Left renal cortex interstitium (tissue), 4 donors: ENCODE results near the gene INPP5A. TPM values are rescaled to one million over a fixed set of nuclear protein-coding genes. Genes with fewer than 3 reads are reported as not detected.
"Not testable (repeated sequence)": the region's sequence is repeated elsewhere in the genome, so short reads cannot be mapped to it uniquely, and the experiment has no call there.

Experiments used
- DNase-seq, 4 donors: peaks; one replicate each; pipeline ENCODE4 v3.0.0-alpha.2; 2013; ENCODE audit warnings: low read depth in 4 of 4, low spot score in 2 of 4, missing footprints in 1 of 4
- polyA plus RNA-seq, 4 donors: library from polyadenylated mRNA; unstranded; fragments of 120-200 nt; gene quantifications; one replicate each; pipeline ENCODE4 v1.2.1, GENCODE V29; 2013; ENCODE audit not compliant: insufficient read length in 4 of 4

The INPP5A gene
- polyA plus RNA-seq, 4 donors, result 27.8 to 39.8 (median 34.4) TPM

- no peak for DNase-seq
Observed at GRCh38 chr10:132726951-132727350, 189.4 kb downstream of the INPP5A start.

GRCh38 chr10:132727411-132727810 lies 189.8 kb downstream of the INPP5A start:
- DNase-seq, result no peak

GRCh38 chr10:132728321-132728720 lies 190.7 kb downstream of the INPP5A start:
- DNase-seq, result no peak

DNA sequence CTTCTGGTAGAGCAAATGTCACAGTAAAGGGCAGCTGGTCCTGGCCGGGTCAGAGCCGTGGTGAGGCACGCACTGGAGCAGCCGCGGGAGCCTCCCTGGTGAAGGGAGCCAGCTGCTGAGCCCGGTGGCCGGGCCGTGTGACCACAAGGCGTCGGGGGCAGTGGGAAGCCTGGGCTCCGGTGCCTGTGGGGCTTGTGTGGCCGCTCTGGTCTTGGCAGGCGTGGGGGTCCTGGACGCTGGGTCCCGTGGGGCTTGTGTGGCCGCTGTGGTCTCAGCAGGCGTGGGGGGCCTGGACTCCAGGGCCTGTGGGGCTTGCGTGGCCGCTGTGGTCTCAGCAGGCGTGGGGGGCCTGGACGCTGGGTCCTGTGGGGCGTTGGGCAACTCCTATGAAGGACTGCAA lies 191.2 kb downstream of the INPP5A start:
- DNase-seq, result no peak

GRCh38 chr10:132729810-132730572 lies 192.4 kb downstream of the INPP5A start:
- DNase-seq, result no peak

DNA sequence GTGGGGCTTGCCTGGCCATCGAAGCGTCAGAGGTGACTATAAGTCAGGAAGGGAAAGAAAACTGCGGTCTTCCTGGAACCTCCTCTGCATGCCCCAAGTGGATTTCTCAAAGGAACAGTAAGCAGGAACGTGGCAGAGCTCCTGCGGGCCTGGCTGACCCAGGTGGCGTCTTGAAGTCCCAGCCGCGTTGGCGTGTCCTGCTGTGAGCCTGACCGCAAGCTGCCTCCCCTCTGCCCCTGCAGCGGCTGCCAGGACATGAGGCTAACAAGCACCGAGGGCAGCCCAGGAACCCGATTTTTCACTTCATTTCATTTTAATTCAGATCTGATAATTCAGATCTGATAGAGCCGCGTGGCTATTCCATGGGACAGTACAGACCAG lies 193.0 kb downstream of the INPP5A start:
- no peak for DNase-seq

DNA sequence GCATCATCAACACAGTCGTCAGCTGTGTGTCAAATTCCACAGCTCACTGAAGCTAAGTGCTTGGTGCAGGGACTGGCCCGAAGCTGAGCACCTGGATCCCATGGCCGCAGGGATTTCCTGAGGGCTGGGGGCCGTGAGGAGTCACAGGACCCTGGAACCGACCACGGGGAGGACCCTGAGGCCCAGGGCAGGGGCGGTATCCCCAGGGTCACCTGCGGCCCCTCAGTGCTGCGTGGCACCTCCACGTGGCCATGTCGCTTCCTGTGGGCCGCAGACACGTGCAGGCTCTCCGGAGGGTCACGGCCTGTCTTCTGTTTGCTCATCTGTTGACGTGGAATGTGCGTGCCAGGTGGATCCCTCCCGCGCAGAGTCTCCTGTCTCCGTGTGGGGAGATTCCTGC lies 194.9 kb downstream of the INPP5A start:
- DNase-seq, result no peak

GRCh38 chr10:132733926-132734325 lies 196.3 kb downstream of the INPP5A start:
- DNase-seq, result no peak

DNA sequence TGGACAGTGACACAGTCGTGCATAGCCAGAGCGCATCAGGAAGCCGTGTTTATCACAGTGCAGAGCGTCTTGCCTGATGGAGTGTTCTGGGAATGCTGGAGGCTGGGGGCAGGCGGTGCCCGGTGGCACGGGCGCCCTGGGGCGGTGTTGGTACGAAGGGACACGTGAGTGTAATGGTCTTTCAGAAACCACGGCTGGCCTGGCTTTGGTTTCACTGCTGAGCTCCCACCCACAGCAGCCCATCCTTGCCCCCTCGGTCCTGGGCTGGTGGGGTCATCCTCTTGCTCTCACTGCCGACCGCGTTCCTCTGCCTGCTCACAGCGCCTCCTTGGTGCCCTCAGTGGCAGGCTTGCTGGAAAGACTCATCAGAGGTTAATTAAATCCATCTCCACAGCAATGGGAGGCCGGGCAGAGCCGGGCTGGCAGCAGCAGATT lies 197.8 kb downstream of the INPP5A start:
- no peak for DNase-seq

GRCh38 chr10:132735923-132736391 lies 198.4 kb downstream of the INPP5A start:
- no peak for DNase-seq

- DNase-seq, result no peak
Observed at GRCh38 chr10:132737390-132738048, 199.9 kb downstream of the INPP5A start.

GRCh38 chr10:132738454-132739224 lies 201.1 kb downstream of the INPP5A start:
- no peak for DNase-seq

GRCh38 chr10:132739225-132739613 lies 201.6 kb downstream of the INPP5A start:
- DNase-seq, result no peak

DNA sequence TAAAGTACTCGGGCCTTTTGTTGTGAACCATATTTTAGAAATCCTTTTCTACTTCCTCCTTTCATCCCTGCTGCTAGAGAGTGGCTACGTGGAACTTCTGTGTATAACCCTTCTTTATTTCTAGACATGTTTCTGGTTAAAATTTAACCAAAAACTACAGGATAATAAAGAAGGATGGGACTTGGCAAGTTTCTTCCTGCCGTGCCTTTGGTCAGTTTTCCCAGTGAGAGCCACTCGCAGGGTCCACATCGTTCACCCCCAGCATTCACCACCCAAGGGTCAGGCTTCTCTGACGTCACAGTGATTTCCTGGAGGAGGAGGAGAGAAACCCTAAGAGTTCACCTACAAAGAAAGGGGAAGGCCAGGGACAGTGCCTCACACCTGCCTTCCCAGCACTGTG lies 203.0 kb downstream of the INPP5A start:
- no peak for DNase-seq

DNA sequence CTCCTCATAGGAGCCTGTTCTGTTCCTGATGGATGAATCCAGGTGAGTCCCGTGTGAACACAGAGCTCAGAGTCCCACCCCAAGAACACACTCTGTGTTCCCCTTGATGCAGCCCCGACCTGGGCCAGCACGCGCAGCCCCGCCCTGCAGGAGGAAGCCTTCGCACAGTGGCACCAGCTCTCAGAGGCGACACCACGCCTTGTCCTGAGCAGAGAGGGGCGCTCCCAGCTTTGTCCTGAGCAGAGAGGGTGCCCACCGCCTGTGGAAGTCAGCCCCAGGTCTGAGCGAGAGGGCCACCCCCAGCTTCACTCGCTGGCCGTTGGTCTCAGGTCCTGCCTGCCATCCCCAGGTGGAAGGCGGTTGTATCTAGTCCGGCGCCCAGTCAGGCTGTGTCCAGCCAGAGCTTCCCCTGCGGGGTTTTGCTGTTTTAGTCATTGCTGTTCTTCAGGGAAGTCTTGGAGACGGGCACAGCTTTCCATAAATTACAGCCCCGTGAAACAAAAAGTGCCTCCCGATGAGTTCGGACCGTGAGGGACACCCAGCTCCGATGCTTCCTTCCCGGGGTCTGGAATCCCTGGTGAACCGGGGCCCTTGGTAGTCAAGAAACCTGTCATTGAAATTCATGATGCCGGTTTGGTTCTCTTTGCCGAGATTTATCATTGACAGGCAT lies 204.7 kb downstream of the INPP5A start:
- no peak for DNase-seq

DNA sequence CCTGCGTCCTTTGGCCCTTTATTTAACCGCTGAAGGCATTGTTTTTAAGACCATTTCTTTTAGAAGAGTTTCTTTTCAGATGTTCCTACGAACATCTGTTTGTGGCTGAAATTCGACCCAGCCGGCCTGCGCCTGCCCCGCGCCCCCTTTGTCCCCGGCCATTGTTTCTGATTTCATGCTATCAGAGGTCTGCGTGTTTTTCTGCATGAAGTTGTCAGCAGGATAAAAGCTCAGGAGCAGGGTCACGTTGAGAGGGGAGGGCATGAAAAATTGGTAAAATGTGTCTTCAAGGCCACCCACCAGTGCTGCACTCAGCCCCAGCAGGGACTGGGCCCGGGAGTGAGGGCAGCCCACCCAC lies 205.2 kb downstream of the INPP5A start:
- DNase-seq, result no peak

DNA sequence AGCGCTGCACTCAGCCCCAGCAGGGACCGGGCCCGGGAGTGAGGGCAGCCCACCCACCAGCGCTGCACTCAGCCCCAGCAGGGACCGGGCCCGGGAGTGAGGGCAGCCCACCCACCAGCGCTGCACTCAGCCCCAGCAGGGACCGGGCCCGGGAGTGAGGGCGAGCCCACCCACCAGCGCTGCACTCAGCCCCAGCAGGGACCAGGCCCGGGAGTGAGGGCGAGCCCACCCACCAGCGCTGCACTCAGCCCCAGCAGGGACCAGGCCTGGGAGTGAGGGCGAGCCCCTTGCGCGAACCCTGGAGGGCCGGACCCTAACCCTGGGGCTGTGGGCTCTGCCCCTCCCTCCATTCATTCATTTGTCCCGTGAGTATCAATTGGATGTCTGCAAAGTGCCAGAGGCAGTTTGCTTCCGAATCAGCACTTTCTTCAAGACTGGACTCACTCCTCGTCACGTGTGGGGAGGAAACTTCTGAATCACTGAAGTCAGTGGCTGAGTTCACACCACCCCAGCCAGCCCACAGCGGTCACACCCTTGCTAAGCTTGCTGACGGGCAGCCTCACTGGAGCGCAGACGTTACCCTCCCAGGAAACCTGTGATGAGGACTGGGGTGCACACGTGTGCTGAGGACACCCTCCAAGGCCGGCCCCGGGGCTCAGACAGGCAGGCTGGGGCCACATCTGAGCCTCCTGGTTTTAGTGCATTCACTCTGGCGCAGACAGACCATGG lies 205.8 kb downstream of the INPP5A start:
- not testable (repeated sequence) for DNase-seq

DNA sequence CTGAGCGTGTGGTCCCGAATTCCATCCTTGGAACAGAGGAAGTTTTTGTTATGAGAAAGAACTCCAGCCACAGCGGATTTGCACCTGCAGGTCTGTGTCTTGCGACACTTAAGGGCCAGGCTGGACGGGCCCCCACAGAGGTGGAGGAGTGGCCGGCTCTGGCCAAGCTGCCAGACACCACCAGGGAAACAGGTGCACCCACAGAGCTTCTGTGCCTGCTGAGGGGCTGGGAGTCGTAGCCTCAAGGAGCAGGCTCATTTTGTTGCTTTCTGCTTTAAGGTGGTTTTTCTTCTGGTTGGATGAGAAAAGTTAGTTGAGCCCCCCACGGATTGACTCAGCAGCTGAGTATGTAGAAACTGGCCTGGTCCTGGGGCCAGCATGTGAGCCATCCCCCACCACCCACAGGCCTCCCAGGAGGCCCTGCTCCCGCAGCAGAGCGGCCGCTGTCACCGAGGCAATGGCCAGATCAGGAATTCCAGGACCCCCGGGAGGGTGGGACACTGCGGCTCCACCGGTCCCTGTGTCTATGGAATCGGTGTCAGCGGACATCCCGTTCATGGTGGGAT lies 206.4 kb downstream of the INPP5A start:
- no peak for DNase-seq

GRCh38 chr10:132744839-132745238 lies 207.3 kb downstream of the INPP5A start:
- DNase-seq, result no peak

DNA sequence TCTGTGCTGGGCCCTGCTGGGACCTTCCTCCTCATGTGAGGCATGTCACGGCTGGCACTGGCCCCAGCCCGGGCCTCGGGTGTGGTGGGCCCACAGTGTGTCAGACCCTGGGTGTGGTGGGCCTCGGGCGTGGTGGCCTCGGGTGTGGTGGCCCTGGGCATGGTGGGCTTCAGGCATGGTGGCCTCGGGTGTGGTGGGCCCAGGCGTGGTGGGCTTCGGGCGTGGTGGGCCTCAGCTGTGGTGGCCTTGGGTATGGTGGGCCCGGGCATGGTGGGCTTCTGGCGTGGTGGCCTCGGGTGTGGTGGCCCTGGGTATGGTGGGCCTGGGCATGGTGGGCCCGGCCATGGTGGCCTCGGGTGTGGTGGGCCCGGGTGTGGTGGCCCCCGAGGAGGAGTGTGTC lies 207.9 kb downstream of the INPP5A start:
- no peak for DNase-seq
